ENCODE data around the gene PPM1G.

- TF ChIP-seq EP300 (IDR thresholded peaks at IDR 0.05; ENCODE audit: low read depth) = no peak
- TF ChIP-seq POLR2AphosphoS5 (IDR thresholded peaks at IDR 0.05) = peak; percentile 46 to 87 (median 86)
- TF ChIP-seq POLR2A (IDR thresholded peaks at IDR 0.05) = peak; percentile 73
Measured at GRCh38 chr2:27409321-27410073, at the start of gene PPM1G.
